ENCODE measurements around the gene RAF1.
"Not testable (repeated sequence)": the region's sequence is repeated elsewhere in the genome, so short reads cannot be mapped to it uniquely, and the experiment has no call there.

The RAF1 gene

GRCh38 chr3:12549971-12550760 is 113.8 kb downstream of the RAF1 start:
- H3K9me3 Mint-ChIP-seq: no peaks in the 10 kb centered on the region
- no peak overlapping the region for H3K27ac Mint-ChIP-seq
- H3K27me3 Mint-ChIP-seq: peaks cover 11% of the 10 kb centered on the region
- no peak overlapping the region for H3K4me3 Mint-ChIP-seq
- no peaks in the 10 kb centered on the region for H3K36me3 Mint-ChIP-seq
- H3K4me1 Mint-ChIP-seq: no peaks in the 10 kb centered on the region

- Mint-ChIP-seq H3K4me1 (no peaks in the 10 kb centered on the region), H3K9me3 (no peaks in the 10 kb centered on the region), H3K4me3 (no peak within 1 kb of the TSS), H3K36me3 (no peaks in the 10 kb centered on the region), H3K27me3 (no peaks in the 10 kb centered on the region), H3K27ac (no peak within 1 kb of the TSS)
These were observed 118.5 kb downstream of the RAF1 start, which contains the start of gene MKRN2OS for GRCh38 chr3:12545473-12545791. Gene MKRN2OS, minus strand, starts transcription at chr3:12545499. Its CDS starts 35 bp downstream, at chr3:12545464.

- Mint-ChIP-seq H3K9me3 (no peaks in the 10 kb centered on the region), H3K4me1 (no peaks in the 10 kb centered on the region), H3K36me3 (no peaks in the 10 kb centered on the region), H3K27ac (no peak overlapping the region), H3K27me3 (no peaks in the 10 kb centered on the region), H3K4me3 (no peak overlapping the region)
These were observed 119.1 kb downstream of the RAF1 start for GRCh38 chr3:12544652-12545472.

GRCh38 chr3:12543497-12543896 is 120.4 kb downstream of the RAF1 start:
- H3K36me3 Mint-ChIP-seq, H3K4me3 Mint-ChIP-seq, H3K9me3 Mint-ChIP-seq, H3K27ac Mint-ChIP-seq, H3K4me1 Mint-ChIP-seq, H3K27me3 Mint-ChIP-seq: not testable (repeated sequence)

- no peaks in the 10 kb centered on the region for H3K9me3 Mint-ChIP-seq
- no peak overlapping the region for H3K4me3 Mint-ChIP-seq
- no peak overlapping the region for H3K27ac Mint-ChIP-seq
- no peaks in the 10 kb centered on the region for H3K27me3 Mint-ChIP-seq
- H3K4me1 Mint-ChIP-seq: no peaks in the 10 kb centered on the region
- no peaks in the 10 kb centered on the region for H3K36me3 Mint-ChIP-seq
These were observed 122.3 kb downstream of the RAF1 start for GRCh38 chr3:12541625-12542024.

GRCh38 chr3:12536423-12536822 is 127.5 kb downstream of the RAF1 start:
- no peaks in the 10 kb centered on the region for H3K4me1 Mint-ChIP-seq
- H3K27ac Mint-ChIP-seq: no peak overlapping the region
- peaks cover 9% of the 10 kb centered on the region for H3K36me3 Mint-ChIP-seq
- H3K9me3 Mint-ChIP-seq: no peaks in the 10 kb centered on the region
- no peak overlapping the region for H3K4me3 Mint-ChIP-seq
- no peaks in the 10 kb centered on the region for H3K27me3 Mint-ChIP-seq

Measured in activated naive CD4-positive, alpha-beta T cell treated with anti-CD3 and anti-CD28 coated beads, Interleukin-2, amount 50 U/mL, for 24 hours (primary cell).